Mucosa of descending colon (tissue), 3 donors: ENCODE measurements around the gene PARP12. TPM values are rescaled to one million over a fixed set of nuclear protein-coding genes. Genes with fewer than 3 reads are reported as not detected.

Source experiments
- ATAC-seq: fragments of 200-7000 bp; cut with Tn5 transposase; one replicate; pipeline ENCODE4 v1.9.1; 2020; ENCODE audit warnings: mild to moderate bottlenecking, moderate library complexity
- DNase-seq, 3 donors: peaks; one replicate each; pipeline ENCODE4 v3.0.0-alpha.2; 2020
- H3K36me3 ChIP-seq: fragments of 200-600 bp; one replicate; pipeline ENCODE4 v1.8.0; 2021; ENCODE audit warnings: low read depth, mild to moderate bottlenecking
- H3K4me1 ChIP-seq: fragments of 200-600 bp; one replicate; pipeline ENCODE4 v1.8.0; 2021; ENCODE audit warnings: low read depth, mild to moderate bottlenecking
- H3K4me3 ChIP-seq: fragments of 200-600 bp; one replicate; pipeline ENCODE4 v1.8.0; 2021; ENCODE audit warnings: mild to moderate bottlenecking
- H3K9me3 ChIP-seq: fragments of 200-600 bp; one replicate; pipeline ENCODE4 v1.8.0; 2021; ENCODE audit warnings: mild to moderate bottlenecking
- intact Hi-C, 2 donors: fragments of 100-400 bp; cut with DNase I in 1 of 2; cut with micrococcal nuclease in 1 of 2; formaldehyde crosslinking; loops; one replicate each; pipeline versions ENCODE4 v1.11.0 to v1.11.1; 2022; cut with DNase I, micrococcal nuclease
- total RNA-seq, 3 donors: library from RNA; stranded (reverse); fragmentation: NEBNext Ultra II Directional in 2 of 3; extraction: Animal tissue kit (Norgen Biotek cat#: 25700) in 2 of 3; gene quantifications; one replicate each; pipeline versions ENCODE4 v1.2.1 to v1.2.4, GENCODE V29; 2021 to 2023
- TF ChIP-seq, protein P1 (sequence below): fragments of 200-600 bp; IDR thresholded peaks from one replicate; pipeline ENCODE4 v1.8.0; 2022; ENCODE audit warnings: antibody characterized with exemption, mild to moderate bottlenecking
- donor health status: DM: no; HTN: no; CAD: no; lungs with moderate emphysema.
- donor health status: DM: no; HTN: no; CAD: no.
- donor health status: DM: no; HTN: yes; CAD: no.

PARP12 gene
- total RNA-seq, 3 donors from 2014 or later = 55.7 to 77.0 (median 61.8) TPM

DNA sequence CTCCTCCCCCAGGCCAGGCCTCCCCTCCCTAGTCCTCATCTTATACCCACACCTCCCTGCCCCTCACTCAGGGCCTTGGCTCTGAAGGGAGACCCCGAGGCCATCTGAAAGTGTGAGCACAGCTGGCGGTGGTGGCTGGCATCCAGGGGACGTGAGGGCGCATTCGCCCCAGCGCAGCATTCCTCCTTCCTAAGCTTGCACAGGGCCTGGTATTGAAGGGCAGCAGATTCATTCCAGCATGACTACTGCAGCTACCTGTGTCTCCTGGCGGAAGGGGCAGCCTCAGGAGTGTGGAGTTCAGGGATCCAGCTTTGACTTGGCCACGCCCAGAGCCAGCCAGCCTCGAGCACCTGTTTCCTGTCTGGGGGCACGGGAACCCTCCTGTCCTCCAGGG lies 72.6 kb downstream of the PARP12 start:
- TF ChIP-seq, protein P1, sequence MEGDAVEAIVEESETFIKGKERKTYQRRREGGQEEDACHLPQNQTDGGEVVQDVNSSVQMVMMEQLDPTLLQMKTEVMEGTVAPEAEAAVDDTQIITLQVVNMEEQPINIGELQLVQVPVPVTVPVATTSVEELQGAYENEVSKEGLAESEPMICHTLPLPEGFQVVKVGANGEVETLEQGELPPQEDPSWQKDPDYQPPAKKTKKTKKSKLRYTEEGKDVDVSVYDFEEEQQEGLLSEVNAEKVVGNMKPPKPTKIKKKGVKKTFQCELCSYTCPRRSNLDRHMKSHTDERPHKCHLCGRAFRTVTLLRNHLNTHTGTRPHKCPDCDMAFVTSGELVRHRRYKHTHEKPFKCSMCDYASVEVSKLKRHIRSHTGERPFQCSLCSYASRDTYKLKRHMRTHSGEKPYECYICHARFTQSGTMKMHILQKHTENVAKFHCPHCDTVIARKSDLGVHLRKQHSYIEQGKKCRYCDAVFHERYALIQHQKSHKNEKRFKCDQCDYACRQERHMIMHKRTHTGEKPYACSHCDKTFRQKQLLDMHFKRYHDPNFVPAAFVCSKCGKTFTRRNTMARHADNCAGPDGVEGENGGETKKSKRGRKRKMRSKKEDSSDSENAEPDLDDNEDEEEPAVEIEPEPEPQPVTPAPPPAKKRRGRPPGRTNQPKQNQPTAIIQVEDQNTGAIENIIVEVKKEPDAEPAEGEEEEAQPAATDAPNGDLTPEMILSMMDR = no peak
- no peak for ATAC-seq
- DNase-seq = no peak
- intact Hi-C loops = loop anchor here in 1 of 2 donors (10.0 kb wide), 1 partner anchor 495 kb away; no protein-coding TSS in a partner anchor
- no peak overlapping the region for H3K4me3 ChIP-seq
- H3K36me3 ChIP-seq = no peaks in the 10 kb centered on the region
- H3K9me3 ChIP-seq = no peaks in the 10 kb centered on the region
- no peaks in the 10 kb centered on the region for H3K4me1 ChIP-seq

DNA sequence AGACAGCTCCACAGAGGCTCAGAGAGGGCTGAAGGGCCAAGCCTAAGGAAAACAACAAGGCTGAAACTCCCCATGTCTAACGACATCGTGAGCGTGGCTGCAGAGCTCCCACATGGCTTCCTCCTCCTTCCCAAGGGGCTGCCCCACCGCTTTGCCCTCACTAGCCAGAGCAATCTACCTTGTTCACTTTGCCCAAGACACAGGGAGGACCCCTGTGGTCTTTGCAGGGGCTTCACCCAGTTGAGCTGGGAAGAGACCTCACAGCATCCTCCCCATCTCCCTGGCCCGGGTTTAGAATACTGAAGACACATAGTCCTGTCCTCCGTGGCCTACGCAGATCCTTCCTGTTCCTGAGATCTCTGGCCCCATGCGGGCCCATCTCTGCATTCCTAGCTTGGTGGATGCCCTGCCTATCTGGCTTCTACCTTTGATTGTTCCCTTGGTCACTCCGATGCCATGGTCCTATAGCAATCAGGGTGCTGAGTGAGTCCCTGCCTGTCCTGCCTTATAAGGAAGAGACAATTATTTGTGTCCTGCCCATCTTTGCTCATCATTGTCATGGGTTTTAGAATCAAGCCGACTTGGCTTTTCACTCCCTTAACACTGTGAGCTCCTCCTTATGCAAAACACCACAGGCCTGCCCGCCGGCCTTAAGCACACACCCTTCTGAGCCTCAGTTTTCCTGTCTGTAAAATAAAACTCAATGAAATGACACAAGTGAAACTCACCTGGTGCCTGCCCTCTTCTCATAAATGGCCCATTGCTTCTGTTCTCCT lies 73.2 kb downstream of the PARP12 start:
- no peak overlapping the region for H3K4me3 ChIP-seq
- intact Hi-C loops = loop anchor here in 1 of 2 donors (10.0 kb wide), 1 partner anchor 495 kb away; no protein-coding TSS in a partner anchor

DNA sequence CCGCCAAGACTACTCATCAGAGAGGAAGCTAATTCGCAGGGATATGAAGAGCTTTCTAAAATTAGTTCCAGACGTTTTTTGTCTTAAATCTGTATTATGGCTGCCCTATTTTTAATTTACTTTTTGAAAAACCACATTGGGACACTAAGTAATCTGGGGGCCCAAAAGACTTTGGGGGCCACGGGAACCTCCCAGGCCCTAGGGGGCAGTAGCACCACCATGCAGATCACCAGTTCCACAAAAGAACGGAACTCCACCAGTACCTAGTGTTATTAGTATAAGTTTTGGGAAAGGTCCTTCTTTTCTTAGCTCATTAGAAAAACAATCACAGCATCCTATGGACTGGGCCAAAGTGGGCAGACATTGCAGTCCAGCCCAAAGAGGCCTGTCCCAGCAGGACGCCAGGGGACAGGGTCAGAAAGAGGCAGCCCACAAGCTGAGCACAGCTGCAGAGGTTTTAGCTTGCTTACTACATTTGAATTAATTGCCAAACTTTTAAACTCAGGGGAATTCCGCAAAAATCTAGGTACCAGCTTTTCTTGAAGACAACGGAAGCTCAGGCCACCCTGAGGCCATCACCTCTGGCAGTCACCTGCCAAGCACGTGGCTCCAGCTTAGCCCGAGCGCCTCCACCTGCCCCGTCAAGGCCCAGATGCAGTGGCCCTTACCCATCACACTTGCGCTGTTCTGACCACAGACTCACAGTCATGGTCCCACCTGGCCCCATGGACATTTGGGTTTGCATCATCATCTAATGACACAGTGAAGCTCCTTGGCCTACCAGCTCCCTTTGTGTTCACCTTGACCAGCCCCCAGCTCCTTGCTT lies 74.8 kb downstream of the PARP12 start:
- TF ChIP-seq, protein P1 = no peak
- DNase-seq (no peak), ATAC-seq (no peak)
- no peaks in the 10 kb centered on the region for H3K9me3 ChIP-seq
- intact Hi-C loops = no loop called here
- no peaks in the 10 kb centered on the region for H3K36me3 ChIP-seq
- H3K4me1 ChIP-seq = no peaks in the 10 kb centered on the region
- no peak overlapping the region for H3K4me3 ChIP-seq

More for the DNA sequence above, 73.2 kb downstream of the PARP12 start:
- ATAC-seq = no peak
- no peaks in the 10 kb centered on the region for H3K36me3 ChIP-seq
- TF ChIP-seq, protein P1 = no peak
- no peak for DNase-seq
- H3K9me3 ChIP-seq = no peaks in the 10 kb centered on the region
- no peaks in the 10 kb centered on the region for H3K4me1 ChIP-seq

DNA sequence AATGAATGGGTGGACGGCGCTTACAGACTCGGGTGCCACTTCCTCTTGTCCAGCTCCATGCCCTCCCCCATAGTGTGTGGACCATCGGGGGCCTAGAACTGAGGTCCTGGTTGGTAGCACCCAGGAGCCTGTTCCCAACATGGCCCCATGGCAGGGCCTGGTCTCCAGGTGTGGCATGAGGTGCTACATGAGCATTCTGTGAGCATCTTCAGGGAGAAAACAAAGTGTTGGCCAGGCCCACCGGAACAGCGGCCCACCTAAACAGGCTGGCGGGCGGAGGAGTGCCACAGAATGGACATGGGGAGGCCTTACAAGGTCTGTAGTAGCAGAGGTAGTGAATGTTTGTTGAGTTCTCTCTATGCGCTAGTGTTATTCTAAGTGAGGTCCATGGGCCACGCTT lies 76.9 kb downstream of the PARP12 start:
- TF ChIP-seq, protein P1 = no peak
- H3K4me3 ChIP-seq = no peak overlapping the region
- no peak for DNase-seq
- H3K9me3 ChIP-seq = no peaks in the 10 kb centered on the region
- intact Hi-C loops = no loop called here
- ATAC-seq = no peak
- no peaks in the 10 kb centered on the region for H3K36me3 ChIP-seq
- no peaks in the 10 kb centered on the region for H3K4me1 ChIP-seq

DNA sequence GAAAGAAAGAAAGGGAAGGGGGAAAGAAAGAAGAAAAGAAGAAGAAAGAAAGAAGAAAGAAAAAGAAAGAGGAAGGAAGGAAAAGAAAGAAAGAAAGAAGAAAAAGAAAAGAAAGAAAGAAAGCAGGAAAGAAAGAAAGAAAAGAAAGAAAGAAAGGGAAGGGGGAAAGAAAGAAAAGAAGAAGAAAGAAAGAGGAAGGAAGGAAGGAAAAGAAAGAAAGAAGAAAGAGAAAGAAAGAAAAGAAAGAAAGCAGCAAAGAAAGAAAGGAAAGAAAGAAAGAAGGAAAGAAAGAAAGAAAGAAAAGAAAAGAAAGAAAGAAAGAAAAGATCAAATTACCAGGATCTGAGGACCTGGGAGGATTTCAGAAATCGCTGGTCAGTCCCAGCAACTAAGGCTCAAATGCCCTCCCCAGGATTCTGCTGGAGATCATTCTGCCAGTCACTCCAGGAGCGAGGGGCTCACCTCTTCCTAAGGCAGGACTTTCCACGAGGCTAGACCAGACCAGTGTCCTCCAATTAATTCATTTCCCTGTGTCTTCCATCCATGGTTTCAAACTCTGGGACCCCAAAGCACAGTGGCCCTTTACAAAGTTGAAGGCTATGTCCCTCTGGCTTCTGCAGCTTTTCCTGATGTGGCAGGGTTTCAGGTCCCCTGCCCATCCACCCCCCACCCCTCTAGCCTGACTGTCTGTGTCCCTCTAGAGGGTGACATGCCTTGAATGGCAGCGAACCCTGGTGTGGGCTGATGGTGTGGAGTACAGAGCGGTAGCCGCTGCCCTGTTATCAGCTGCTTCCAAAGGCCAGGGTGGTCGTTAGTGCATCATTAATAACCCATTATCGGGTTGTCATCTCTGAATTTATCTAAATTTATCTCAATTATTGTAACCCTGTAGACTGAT lies 77.9 kb downstream of the PARP12 start:
- DNase-seq = no peak
- ATAC-seq = no peak
- Histone ChIP-seq H3K4me3 (no peak overlapping the region), H3K4me1 (no peaks in the 10 kb centered on the region), H3K36me3 (no peaks in the 10 kb centered on the region), H3K9me3 (no peaks in the 10 kb centered on the region)
- intact Hi-C loops = no loop called here
- TF ChIP-seq, protein P1 = no peak
